ENCODE data around the gene MED13L. TPM values are rescaled to one million over a fixed set of nuclear protein-coding genes. Genes with fewer than 3 reads are reported as not detected.

MED13L gene
- total RNA-seq, 1 donor from 2014 or later = 97.7 TPM

- peaks cover 13% of the 10 kb centered on the region for H3K4me1 Mint-ChIP-seq (ENCODE audit: unreplicated experiment)
- DNase-seq (ENCODE audit: extremely low spot score, unreplicated experiment) = no peak
- H3K4me3 Mint-ChIP-seq = no peak overlapping the region
- no peaks in the 10 kb centered on the region for H3K27me3 Mint-ChIP-seq
- TF ChIP-seq CTCF (conservative IDR thresholded peaks at IDR 0.05) = no peak
- no peaks in the 10 kb centered on the region for H3K36me3 Mint-ChIP-seq
- no peak overlapping the region for H3K27ac Mint-ChIP-seq
- no peaks in the 10 kb centered on the region for H3K9me3 Mint-ChIP-seq
Measured at GRCh38 chr12:116060764-116061163, 216.7 kb downstream of the MED13L start.

GRCh38 chr12:116059904-116060303, 217.6 kb downstream of the MED13L start:
- no peak overlapping the region for H3K27ac Mint-ChIP-seq
- no peaks in the 10 kb centered on the region for H3K36me3 Mint-ChIP-seq
- H3K27me3 Mint-ChIP-seq = no peaks in the 10 kb centered on the region
- no peak for DNase-seq (ENCODE audit: extremely low spot score, unreplicated experiment)
- no peak overlapping the region for H3K4me3 Mint-ChIP-seq
- no peaks in the 10 kb centered on the region for H3K9me3 Mint-ChIP-seq
- no peak for TF ChIP-seq CTCF (conservative IDR thresholded peaks at IDR 0.05)
- peaks cover 5% of the 10 kb centered on the region for H3K4me1 Mint-ChIP-seq (ENCODE audit: unreplicated experiment)

GRCh38 chr12:116058574-116058973, 218.9 kb downstream of the MED13L start:
- no peak for DNase-seq (ENCODE audit: extremely low spot score, unreplicated experiment)
- H3K9me3 Mint-ChIP-seq = no peaks in the 10 kb centered on the region
- H3K4me1 Mint-ChIP-seq (ENCODE audit: unreplicated experiment) = peaks cover 7% of the 10 kb centered on the region
- H3K27me3 Mint-ChIP-seq = no peaks in the 10 kb centered on the region
- H3K27ac Mint-ChIP-seq = no peak overlapping the region
- TF ChIP-seq CTCF (conservative IDR thresholded peaks at IDR 0.05) = no peak
- no peak overlapping the region for H3K4me3 Mint-ChIP-seq
- no peaks in the 10 kb centered on the region for H3K36me3 Mint-ChIP-seq

GRCh38 chr12:116057356-116057755, 220.1 kb downstream of the MED13L start:
- no peak overlapping the region for H3K27ac Mint-ChIP-seq
- peaks cover 14% of the 10 kb centered on the region for H3K4me1 Mint-ChIP-seq (ENCODE audit: unreplicated experiment)
- no peaks in the 10 kb centered on the region for H3K27me3 Mint-ChIP-seq
- H3K36me3 Mint-ChIP-seq = no peaks in the 10 kb centered on the region
- DNase-seq (ENCODE audit: extremely low spot score, unreplicated experiment) = no peak
- no peak for TF ChIP-seq CTCF (conservative IDR thresholded peaks at IDR 0.05)
- H3K9me3 Mint-ChIP-seq = no peaks in the 10 kb centered on the region
- no peak overlapping the region for H3K4me3 Mint-ChIP-seq

GRCh38 chr12:116055895-116056607, 221.4 kb downstream of the MED13L start:
- no peak overlapping the region for H3K27ac Mint-ChIP-seq
- H3K4me1 Mint-ChIP-seq (ENCODE audit: unreplicated experiment) = peaks cover 20% of the 10 kb centered on the region

More at GRCh38 chr12:116055895-116056607, 221.4 kb downstream of the MED13L start:
- Mint-ChIP-seq H3K36me3 (no peaks in the 10 kb centered on the region), H3K9me3 (no peaks in the 10 kb centered on the region), H3K4me3 (no peak overlapping the region), H3K27me3 (no peaks in the 10 kb centered on the region)
- no peak for TF ChIP-seq CTCF (conservative IDR thresholded peaks at IDR 0.05)
- DNase-seq (ENCODE audit: extremely low spot score, unreplicated experiment) = no peak

Measured in type B pancreatic cell (in vitro differentiated cells).